GM18507 (cell line): Measurements from ENCODE around the gene FREM1.

ENCODE experiments used
- DNase-seq: peaks from one replicate; pipeline ENCODE4 v3.0.0; 2011; ENCODE audit warnings: low read depth; ENCODE audit not compliant: insufficient read length; ENCODE audit errors: extremely low spot score
- FAIRE-seq: peaks from 2 replicates; lab custom pipeline; 2011; peaks lifted over from hg19 to GRCh38; lab: Jason Lieb, UNC

FREM1 gene

GRCh38 chr9:14912859-14913258 is 2.6 kb upstream of the FREM1 start:
- FAIRE-seq, result no peak
- DNase-seq, result no peak

- FAIRE-seq (no peak), DNase-seq (no peak)
Measured at GRCh38 chr9:14911046-14911445, 818 bp upstream of the FREM1 start.

- FAIRE-seq (peak; percentile 38), DNase-seq (no peak)
Measured at GRCh38 chr9:14909601-14909960, 647 bp downstream of the FREM1 start.

GRCh38 chr9:14909181-14909580 is 1.0 kb downstream of the FREM1 start:
- FAIRE-seq (no peak), DNase-seq (no peak)

GRCh38 chr9:14908295-14909180 is 1.7 kb downstream of the FREM1 start:
- FAIRE-seq (peak; percentile 89), DNase-seq (no peak)

GRCh38 chr9:14907696-14908095 is 2.5 kb downstream of the FREM1 start:
- no peak for DNase-seq
- no peak for FAIRE-seq

- FAIRE-seq (no peak), DNase-seq (no peak)
Measured at GRCh38 chr9:14907360-14907685, 2.9 kb downstream of the FREM1 start.

- DNase-seq (no peak), FAIRE-seq (no peak)
Measured at GRCh38 chr9:14906644-14907359, 3.4 kb downstream of the FREM1 start.

GRCh38 chr9:14906000-14906399 is 4.2 kb downstream of the FREM1 start:
- FAIRE-seq (peak; percentile 33), DNase-seq (no peak)

GRCh38 chr9:14903040-14903439 is 7.2 kb downstream of the FREM1 start:
- no peak for DNase-seq
- FAIRE-seq, result peak; percentile 69

- FAIRE-seq (no peak), DNase-seq (no peak)
Measured at GRCh38 chr9:14902561-14902960, 7.7 kb downstream of the FREM1 start.

- FAIRE-seq, result no peak
- no peak for DNase-seq
Measured at GRCh38 chr9:14899815-14900193, 10.4 kb downstream of the FREM1 start.

- DNase-seq, result no peak
- FAIRE-seq, result no peak
Measured at GRCh38 chr9:14899042-14899814, 11.0 kb downstream of the FREM1 start.

GRCh38 chr9:14895806-14896205 is 14.4 kb downstream of the FREM1 start:
- no peak for FAIRE-seq
- DNase-seq, result no peak

GRCh38 chr9:14893280-14893679 is 16.9 kb downstream of the FREM1 start:
- DNase-seq (no peak), FAIRE-seq (no peak)

- DNase-seq (no peak), FAIRE-seq (no peak)
Measured at GRCh38 chr9:14891332-14891731, 18.9 kb downstream of the FREM1 start.

- DNase-seq (no peak), FAIRE-seq (no peak)
Measured at GRCh38 chr9:14889451-14889850, 20.8 kb downstream of the FREM1 start.

- FAIRE-seq, result no peak
- no peak for DNase-seq
Measured at GRCh38 chr9:14888875-14889274, 21.4 kb downstream of the FREM1 start.

GRCh38 chr9:14888272-14888671 is 22.0 kb downstream of the FREM1 start:
- peak; percentile 56 for FAIRE-seq
- no peak for DNase-seq

- FAIRE-seq (no peak), DNase-seq (no peak)
Measured at GRCh38 chr9:14887149-14887548, 23.1 kb downstream of the FREM1 start.
